ENCODE data around the gene PLAC9. TPM values are rescaled to one million over a fixed set of nuclear protein-coding genes. Genes with fewer than 3 reads are reported as not detected.

PLAC9 gene
- total RNA-seq, 3 donors from 2014 or later (not counting 1 experiment from before 2014, with no cell fraction given), result not detected

DNA sequence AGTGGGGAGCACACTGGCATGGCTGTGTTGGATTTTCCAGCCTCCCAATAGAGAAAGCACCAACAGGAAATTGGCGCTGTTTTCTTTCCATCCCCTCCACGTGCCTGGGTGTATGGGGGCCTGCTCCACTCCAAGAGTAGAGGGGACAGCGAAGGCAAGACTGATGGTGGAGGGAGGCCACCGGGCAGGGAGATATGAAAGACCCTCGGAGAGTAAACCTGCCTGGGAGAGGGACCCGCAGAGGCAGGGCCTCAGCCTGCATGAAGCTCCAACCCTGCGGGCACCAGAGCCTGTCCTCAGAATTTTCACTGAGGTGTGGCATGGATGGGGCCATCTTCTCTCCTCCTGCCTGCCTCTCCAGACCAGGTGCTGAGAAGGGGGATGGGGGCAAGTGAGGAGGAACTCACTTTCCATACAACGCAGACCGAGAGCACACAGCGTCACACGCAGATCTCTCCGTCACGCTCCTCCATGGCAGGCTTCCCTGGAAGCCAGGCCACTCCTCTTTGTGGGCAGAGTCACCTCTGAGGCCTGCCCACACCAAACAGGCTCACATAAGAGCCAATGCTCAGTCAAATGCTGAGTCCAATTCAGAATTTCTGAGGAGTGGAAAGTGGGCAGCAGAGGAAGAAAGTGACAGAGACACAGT, 54.0 kb downstream of the PLAC9 start:
- Mint-ChIP-seq H3K9me3 (no peaks in the 10 kb centered on the region), H3K27ac (peak overlapping the region; percentile 77 to 86), H3K36me3 (no peaks in the 10 kb centered on the region), H3K4me3 (no peak overlapping the region), H3K27me3 (ENCODE audit: low read depth in 2 of 2) (no peaks in the 10 kb centered on the region), H3K4me1 (peaks cover 83 to 87% of the 10 kb centered on the region in 2 donors)
- Histone ChIP-seq H3K27me3 (ENCODE audit: control insufficient read depth, insufficient read depth, low read length) (no peaks in the 10 kb centered on the region), H3K27ac (ENCODE audit: low read length) (peak overlapping the region; percentile 82), H3K9me3 (ENCODE audit: control insufficient read depth, insufficient read depth, low read length) (no peaks in the 10 kb centered on the region), H3K4me1 (ENCODE audit: control insufficient read depth, insufficient read depth, low read length) (peaks cover 61% of the 10 kb centered on the region), H3K36me3 (ENCODE audit: control insufficient read depth, insufficient read depth, low read length) (no peaks in the 10 kb centered on the region), H3K4me3 (ENCODE audit: low read length) (no peak overlapping the region)
- TF ChIP-seq CTCF (IDR thresholded peaks at IDR 0.05), result no peak
- WGBS (ENCODE audit: insufficient coverage), result 95% methylated on average over 11 of the region's 13 CpGs
- DNase-seq, result peak in 1 of 2 donors; percentile 50
- ATAC-seq, result no peak
- intact Hi-C loops (cut with micrococcal nuclease), result no loop called here

DNA sequence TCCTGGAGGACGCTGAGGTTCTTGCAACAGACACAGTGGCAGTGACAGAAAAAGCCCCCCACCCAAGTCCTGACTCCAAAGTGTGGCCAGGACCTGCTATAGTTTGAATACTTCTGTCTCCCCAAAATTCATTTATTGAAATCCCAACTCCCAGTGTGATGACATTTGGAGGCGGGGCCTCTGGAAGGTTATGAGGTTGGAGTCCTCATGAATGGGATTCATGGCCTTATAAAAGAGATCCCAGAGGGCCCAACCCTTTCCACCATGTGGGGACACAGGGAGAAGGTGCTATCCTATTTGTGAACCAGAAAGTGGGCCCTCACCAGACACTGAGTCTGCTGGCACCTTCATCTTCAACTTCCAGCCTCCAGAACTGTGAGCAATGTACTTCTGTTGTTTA, 54.5 kb downstream of the PLAC9 start:
- WGBS (ENCODE audit: insufficient coverage), result 98% methylated on average over 2 of the region's 2 CpGs
- H3K27me3 Mint-ChIP-seq (ENCODE audit: low read depth in 2 of 2), result no peaks in the 10 kb centered on the region
- intact Hi-C loops (cut with micrococcal nuclease), result no loop called here
- no peaks in the 10 kb centered on the region for H3K36me3 Mint-ChIP-seq
- peaks cover 83 to 87% of the 10 kb centered on the region in 2 donors for H3K4me1 Mint-ChIP-seq
- peak overlapping the region; percentile 69 for H3K4me3 Mint-ChIP-seq
- Histone ChIP-seq H3K36me3 (ENCODE audit: control insufficient read depth, insufficient read depth, low read length) (no peaks in the 10 kb centered on the region), H3K27ac (ENCODE audit: low read length) (peak overlapping the region; percentile 82), H3K4me3 (ENCODE audit: low read length) (no peak overlapping the region), H3K27me3 (ENCODE audit: control insufficient read depth, insufficient read depth, low read length) (no peaks in the 10 kb centered on the region), H3K9me3 (ENCODE audit: control insufficient read depth, insufficient read depth, low read length) (no peaks in the 10 kb centered on the region), H3K4me1 (ENCODE audit: control insufficient read depth, insufficient read depth, low read length) (peaks cover 66% of the 10 kb centered on the region)
- peak overlapping the region; percentile 77 to 86 for H3K27ac Mint-ChIP-seq
- DNase-seq, result no peak
- no peak for TF ChIP-seq CTCF (IDR thresholded peaks at IDR 0.05)
- H3K9me3 Mint-ChIP-seq, result no peaks in the 10 kb centered on the region
- no peak for ATAC-seq

GRCh38 chr10:80187465-80188409, 55.2 kb downstream of the PLAC9 start:
- peak overlapping the region; percentile 77 to 86 for H3K27ac Mint-ChIP-seq
- 15% methylated on average over 11 of the region's 16 CpGs for WGBS (ENCODE audit: insufficient coverage)
- H3K27me3 Mint-ChIP-seq (ENCODE audit: low read depth in 2 of 2), result no peaks in the 10 kb centered on the region
- no peak for TF ChIP-seq CTCF (IDR thresholded peaks at IDR 0.05)
- H3K9me3 Mint-ChIP-seq, result no peaks in the 10 kb centered on the region
- H3K4me1 Mint-ChIP-seq, result peaks cover 84 to 88% of the 10 kb centered on the region in 2 donors
- intact Hi-C loops (cut with micrococcal nuclease), result no loop called here
- peak overlapping the region; percentile 5 for H3K4me3 ChIP-seq (ENCODE audit: low read length)
- no peaks in the 10 kb centered on the region for H3K36me3 ChIP-seq (ENCODE audit: control insufficient read depth, insufficient read depth, low read length)
- H3K9me3 ChIP-seq (ENCODE audit: control insufficient read depth, insufficient read depth, low read length), result no peaks in the 10 kb centered on the region
- peak; percentile 58 to 80 (median 71) for ATAC-seq
- H3K4me1 ChIP-seq (ENCODE audit: control insufficient read depth, insufficient read depth, low read length), result peaks cover 67% of the 10 kb centered on the region
- H3K27ac ChIP-seq (ENCODE audit: low read length), result peak overlapping the region; percentile 82
- H3K27me3 ChIP-seq (ENCODE audit: control insufficient read depth, insufficient read depth, low read length), result no peaks in the 10 kb centered on the region
- DNase-seq, result peak; percentile 39 to 93
- peak overlapping the region; percentile 69 for H3K4me3 Mint-ChIP-seq
- H3K36me3 Mint-ChIP-seq, result no peaks in the 10 kb centered on the region
